ENCODE data around the gene MAPK8.

The MAPK8 gene

DNA sequence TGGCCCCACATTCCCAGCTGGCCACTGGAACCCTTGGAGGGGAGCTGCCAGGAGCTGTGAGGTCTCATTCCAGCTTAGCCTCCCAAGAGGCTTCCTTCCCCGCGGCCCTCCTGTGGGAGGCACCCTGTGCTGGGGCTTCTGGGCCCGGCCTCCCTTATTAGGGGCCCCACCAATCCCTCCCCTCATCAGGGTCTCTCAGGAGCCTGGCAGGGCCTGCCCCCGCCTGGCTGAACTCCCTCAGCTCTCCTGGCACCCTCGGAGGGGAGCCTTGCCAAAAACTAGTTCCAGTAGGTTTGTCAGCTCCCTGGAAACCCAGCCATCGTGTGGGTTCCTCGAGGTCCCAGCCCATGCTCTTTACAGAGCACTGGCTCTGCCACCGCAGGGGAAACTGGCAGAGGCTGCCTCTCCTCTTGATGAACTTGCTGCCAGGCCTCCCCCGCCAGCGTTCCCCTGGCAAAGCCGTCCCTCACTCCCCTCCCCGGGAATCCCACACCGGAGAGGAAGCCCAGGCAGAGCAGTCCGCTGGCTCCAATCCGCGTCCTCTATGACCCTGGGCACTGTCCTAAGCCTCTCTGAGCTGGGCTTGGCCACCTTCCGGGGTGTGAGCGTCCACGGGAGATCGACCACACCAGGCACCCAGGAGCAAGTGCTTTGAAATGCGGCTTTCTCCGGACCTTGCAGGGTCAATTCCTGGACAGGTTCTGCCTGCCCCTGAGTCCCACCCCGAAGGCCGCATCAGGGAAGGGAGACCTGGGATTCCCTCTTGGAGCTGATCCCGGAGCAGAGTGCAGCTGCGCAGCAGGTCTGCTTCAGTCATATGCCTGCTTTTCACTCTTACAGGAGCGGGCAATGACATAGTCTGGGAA lies 158.6 kb downstream of the MAPK8 start:
- no peak for DNase-seq

DNA sequence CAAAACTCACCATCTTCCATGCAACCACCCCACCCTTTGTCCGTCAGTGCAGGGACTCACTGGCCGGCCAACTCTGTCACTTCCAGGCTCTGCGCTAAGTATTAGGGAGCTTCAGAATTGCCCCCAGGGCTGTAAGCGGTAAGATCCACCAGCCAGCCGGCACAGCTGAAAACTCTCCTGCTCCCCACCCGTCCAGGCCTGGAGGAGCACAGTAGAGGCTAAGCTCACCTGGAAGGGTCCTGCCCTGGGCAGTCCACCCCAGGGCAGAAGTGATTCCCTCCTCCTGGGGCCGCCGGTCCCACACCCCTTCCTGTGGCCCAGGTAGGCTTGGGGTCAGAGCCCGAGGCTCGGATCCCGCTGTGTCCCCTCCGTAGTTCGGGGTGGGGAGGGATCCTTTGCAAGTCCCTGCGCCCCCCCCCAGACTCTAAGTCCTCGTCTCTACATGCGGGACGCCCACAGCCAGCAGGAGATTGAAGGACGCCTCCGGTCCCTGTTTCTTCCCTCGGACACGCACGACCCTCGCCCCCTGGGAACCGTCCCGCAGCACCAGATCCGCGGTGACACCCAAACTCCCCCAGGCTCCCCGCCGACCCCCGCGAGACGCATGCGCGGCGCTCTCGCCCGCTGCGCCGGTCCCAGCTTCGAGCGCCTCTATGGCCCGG lies 159.5 kb downstream of the MAPK8 start:
- DNase-seq: no peak

DNA sequence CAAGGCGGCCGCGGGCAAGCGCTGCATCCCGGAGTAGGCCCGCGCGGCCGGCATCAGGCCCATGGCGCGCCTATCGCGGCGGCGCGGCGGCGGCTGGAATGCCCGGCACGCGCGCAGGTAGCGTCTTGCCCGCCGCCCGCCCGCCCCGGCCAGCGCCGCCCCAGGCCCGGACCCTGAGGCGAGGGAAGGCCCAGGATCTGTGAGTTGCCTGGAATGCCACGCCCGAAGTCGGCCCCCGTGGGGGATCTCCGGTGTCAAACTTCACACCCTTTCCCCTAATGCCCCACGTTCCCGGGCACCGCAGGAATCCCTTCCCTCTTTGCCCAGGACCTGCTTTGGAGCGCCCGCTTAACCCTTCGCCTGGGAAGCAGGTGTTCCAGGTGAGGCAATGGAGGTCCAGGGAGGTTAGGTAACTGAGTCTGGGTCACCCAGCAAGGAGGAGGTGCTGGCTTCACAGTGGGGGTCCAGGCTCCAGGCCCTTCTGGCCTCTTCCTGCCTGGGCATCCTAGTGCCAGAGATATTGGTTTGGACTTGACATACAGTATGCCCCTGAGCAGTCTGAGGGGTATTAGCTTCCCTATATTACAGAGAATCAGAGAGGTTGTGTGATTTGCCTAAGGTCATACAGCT lies 160.2 kb downstream of the MAPK8 start:
- DNase-seq: no peak

DNA sequence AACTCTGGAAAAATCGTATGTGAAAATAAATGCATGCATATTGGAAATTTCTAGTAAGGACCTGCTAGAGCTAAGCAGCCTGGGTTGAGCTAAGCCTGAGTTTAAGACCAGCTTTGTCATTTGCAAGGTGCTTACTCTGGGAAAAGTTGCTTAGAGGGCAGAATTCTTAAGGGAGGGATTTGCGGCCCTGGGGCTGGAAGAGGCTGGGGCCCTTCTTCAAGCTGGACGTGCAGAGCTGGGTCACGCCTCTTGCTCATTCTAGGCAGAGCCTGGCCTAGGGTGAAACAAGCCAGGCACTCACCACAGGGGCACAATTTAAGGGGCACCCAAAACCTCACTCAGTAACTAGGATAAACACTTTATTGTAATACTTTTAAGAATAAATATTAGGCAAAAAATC lies 161.2 kb downstream of the MAPK8 start:
- no peak for DNase-seq

DNA sequence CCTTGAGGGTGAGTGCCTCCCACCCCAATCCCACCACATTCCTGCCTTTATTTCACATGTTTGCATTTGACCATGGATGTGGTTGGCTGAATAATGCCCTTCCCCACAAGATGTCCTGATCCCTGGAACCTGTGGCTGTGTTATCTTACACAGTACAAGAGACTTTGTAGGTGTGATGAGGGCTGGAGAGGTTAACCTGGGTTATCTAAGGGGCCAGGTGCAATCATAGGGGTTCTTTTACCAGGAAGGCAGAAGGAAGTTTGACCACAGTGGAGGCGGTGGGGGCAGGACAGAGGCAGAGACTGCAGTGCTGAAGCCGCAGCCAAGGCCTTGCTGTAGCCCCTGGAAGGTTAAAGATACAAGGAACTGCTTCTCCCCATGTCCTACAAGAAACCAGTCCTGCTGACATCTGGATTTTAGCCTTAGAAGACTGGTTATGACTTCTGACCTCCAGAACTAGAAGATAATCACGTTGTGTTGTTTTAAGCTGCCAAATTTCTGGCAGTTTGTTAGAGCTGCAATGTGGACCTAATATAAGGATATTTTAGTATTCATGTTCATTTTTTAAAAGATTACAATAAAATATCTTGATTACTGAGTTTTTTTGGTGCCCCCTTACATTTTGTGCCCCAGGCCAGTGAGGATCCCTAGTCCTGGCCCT lies 161.8 kb downstream of the MAPK8 start:
- DNase-seq: no peak

DNA sequence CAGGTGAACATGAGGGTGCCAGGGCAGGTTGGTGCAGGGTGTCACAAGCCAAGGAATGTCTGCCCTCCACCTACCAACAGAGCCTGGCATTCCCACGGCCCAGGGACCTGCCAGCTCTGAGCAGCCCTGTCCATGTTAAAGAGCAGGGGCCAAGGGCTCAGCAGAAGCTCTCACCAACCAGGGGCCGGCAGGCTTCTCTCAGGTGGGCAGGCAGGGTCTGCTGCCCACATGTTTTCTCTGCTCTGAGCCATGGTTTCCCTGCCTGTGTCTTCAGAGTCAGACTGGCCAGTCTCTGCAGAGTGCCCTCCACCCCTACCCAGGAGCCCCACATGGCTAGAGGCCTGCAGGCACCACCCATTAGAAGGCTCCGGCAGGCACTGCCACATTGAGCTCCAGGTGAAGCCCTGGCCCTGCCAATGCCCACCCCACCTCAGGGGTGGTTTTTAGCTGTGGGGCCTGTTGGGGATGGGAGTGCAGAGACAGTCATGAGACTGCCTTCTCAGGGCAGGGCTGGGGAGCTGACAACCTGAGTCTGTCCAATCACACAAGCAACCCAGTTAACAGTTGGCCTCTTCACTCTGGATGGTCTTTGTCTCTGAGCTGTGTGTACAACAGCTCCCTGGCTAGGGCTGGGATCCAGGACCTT lies 162.5 kb downstream of the MAPK8 start:
- DNase-seq: no peak

DNA sequence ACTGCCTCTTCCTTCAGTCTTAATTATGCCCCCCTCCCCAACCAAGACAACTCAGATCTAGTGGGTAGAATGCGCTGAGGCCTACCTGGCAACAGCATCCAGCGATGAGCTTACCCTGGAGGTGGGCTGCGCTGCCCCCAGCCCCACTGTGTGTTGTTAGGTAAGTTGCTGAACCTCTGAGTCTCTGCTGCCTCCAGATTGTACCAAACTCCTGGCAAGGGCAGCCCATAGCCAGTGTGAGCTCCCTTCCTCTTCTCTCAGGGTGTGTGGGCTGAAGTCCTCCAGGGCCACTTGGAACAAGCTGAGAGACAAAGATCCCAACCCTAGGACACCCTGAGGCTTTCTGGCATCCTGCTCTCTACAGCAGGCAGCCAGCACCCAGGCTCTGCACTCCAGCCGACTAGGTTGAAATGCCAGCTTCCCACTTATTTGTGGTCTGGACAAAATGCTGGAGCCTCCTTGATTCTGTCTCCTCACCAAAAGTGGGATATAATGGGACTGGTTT lies 163.1 kb downstream of the MAPK8 start:
- no peak for DNase-seq

DNA sequence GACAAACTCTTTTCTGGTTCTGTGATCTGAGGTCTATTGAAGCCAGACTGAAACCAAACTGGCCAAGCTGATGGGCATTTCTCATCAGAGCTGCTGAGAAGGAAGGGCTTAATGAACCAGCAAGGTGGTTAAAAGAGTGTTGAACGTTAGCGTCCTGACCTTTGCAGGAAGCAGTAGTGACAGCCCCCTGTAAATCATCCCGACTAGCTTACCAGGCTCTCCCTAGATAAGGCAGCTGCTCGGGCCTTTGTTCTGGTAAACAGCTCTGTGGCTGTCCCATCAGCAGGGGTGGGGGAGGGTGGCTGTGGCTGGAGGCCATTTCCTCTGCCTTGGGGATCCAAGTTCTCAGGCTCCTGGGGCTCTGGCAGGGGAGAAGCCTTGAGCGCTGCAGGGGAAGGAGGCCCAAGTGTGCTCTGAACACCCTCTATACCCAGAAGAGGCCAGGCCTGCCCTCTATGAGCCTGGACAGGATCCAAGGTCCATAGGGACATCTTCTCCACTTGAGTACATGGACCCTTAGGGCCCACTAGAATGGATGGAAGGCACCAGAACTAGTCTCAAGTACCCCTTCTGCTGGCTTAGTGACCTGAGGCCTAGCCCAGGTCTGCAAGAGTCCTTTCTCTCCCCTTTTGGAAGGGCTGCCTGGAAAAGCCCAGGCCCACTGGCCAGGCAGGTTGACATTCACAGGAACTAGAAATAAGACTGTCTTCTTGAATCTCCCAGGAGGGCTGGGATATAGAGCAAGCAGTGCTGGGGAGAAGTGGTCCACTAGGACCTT lies 163.8 kb downstream of the MAPK8 start:
- DNase-seq: no peak

DNA sequence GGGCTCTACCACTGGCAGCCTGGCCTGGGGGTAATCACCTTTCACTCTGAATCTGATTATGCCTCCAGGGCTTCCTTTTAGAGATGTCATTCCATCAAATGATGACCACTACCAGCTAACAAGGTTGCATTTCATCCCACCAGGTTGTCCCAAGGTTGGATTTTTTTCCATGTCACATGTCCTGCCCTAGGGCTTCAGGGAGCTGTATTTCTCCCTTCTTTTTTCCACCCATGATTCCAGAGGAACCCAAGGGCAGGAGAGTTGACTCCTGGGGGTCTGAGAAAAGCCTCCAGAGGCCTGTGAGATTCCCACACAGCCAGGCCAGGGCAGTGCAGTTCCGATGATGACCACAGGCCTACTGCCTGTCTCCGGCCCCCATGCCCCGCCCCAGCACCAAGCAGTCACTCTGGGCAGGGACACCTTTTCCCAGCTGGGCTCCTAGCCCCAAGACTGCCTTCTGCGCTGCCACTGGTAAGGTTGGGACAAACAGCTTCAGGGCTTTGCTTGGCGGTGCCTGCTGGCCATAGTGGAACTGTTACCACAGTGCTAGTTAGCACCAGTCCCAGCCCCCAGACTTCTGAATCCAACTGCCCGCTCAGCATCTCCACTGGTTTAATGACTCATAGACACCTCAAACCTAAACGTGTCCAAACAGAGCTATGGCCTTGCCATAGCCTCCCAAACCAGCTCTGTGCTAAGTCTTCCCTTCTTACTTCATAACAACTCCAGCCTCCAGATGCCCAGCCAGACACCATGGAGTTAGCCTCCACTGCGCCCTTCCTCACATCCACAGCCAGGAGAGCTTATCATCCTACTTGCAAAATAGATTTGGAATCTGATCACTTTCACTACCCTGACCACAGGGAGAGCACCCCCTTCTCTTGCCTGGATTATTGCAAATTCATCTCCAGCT lies 164.7 kb downstream of the MAPK8 start:
- DNase-seq: no peak

DNA sequence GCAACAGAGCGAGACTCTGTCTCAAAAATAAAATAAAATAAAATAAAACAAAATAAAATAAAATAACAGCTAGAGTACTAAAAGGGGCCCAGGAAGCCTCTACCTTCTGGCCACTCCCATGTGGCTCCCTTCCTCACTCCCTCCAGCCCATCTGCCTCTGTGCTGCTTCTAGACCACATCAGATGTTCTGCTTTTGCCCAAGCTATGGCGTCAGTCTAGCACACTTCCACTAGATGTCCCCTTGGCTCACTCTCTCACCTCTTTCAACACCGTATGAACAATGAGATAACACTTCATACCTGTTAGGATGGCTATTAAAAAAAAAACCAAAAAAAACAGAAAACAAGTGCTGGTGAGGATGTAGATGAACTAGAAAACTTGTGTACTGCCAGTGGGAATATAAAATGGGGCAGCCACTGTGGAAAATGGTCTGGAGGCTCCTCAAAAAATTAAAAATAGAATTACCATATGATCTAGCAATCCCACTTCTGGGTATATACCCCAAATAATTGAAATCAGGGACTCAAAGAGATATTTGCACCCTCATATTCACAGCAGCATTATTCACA lies 166.1 kb downstream of the MAPK8 start:
- no peak for DNase-seq

DNA sequence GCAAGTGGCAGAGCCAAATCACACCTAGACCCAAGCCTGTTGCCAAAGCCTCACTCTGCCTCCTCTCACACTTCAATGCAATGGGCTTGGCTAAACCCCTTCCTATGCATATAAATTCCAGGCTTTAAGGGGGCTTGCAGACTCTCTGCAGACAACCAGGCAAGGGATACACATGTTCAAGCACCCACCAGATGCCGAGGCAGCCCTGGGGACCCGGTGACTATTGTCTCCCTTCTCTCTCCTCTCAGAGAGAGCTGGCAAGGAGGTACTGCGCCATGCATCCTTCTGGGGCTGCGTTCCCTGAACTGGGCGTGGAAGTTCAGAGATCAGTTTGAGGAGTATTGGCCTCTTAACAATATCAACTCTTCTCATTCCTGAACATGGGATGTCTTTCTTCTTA lies 167.2 kb downstream of the MAPK8 start:
- DNase-seq: no peak

DNA sequence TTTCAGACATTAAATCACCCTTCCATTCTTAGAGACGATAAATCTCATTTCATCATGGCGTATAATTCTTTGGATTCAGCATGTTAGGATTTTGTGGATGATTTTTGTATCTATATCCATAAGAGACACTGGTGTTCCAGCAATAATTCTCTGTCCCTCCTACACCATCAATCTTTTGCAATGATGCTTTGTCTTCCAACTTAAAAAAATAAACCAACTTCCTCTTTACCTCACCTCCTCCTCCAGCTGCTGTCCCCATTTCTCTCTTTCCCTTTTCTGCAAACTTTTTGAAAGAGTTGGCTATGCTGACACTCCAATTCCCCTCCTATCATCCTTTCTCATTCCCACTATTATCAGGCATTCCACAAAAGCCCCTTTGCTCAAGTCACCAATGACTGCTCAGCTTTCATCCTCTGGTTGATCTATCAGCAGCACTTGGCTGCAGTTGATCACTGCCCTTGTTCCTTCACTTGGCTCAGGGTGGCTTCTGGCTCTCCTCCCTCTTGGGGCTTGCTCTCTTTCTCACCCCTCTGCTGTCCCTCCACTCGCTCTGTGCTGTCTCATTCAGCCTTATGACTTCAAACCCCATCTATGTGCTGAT lies 168.4 kb downstream of the MAPK8 start:
- no peak for DNase-seq

DNA sequence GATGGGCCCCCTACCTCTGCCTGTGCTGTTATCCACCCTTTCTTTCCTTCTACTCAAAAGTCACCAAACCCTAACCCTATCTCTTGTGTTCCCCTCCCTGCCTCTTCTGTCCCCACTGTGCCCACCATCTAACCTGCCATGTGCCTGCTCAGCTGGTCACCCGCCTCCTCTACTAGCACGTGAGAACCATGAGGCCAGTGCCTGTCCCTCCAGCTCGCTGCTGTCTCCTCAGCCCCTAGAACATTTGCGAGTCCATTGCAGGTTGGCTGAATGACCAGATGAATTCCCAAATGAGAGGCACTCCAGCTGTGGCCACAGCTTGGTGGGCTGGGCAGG lies 169.4 kb downstream of the MAPK8 start:
- DNase-seq: no peak

DNA sequence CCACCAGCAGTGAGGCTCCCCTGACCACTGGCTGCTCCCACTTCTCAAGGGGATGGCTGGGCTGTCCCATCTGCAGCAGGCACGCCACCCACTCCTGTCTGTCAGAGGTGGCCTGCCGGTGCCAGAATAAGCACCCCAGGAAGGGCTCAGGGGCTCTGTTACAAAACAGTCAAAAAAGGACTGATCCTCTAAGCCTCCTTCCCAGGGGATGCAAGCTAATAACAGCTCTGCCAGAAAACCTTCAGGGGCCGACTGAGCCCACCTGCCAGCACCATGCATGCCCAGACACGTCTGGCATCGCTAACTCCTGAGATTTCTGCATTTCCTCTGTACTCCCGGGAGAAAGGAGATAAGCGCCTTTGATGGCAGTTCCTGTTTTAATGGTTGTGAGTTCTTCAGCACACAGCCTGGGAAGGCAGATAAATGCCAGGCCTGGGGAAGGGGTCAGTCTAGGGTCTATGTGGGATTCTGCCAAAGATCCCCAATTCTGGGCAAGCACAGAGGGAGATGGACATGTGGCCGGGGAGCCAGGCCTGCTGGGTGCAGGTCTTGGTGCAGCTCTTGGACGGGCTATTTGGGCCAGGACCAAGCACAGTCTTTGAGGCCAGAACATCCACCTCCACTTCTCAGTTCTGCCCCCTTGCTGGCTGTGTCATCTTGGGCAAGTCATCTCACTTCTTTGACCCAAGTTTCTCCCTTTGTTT lies 170.0 kb downstream of the MAPK8 start:
- DNase-seq: no peak

DNA sequence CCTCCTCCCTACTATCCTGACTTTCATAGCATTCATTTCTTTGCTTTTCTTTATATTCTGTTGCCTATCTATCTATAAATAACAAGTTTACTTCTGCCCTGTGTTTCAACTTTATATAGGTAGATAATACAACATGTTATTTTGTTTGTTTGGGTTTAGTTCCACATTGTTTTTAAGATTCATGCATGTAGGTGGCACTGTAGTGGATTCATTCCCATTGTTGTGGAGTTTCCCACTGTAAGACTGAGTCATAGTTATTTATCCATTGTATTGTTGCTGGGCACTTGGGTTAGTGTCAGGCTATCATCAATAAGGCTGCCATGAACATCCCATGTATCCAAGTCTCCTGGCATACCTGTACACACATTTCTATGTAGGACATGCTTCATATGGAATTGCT lies 170.7 kb downstream of the MAPK8 start:
- no peak for DNase-seq

DNA sequence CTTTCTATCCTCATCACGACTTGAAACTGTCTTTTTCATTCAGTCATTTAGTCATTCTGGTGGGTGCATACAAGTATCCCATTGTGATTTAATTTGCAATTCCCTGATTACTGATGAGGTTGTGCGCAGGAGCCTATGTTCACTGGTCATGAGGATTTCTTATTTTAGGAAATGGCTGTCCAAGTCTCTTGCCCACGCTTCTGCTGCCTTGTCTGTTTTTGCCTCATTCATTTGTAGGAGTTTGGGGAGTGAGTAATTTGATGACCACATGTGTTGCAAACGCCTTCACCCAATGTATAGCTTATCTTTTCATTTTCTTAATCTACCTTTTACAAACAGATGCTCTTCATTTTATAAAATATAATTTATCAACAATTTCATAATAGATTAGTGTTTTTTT lies 171.1 kb downstream of the MAPK8 start:
- no peak for DNase-seq

DNA sequence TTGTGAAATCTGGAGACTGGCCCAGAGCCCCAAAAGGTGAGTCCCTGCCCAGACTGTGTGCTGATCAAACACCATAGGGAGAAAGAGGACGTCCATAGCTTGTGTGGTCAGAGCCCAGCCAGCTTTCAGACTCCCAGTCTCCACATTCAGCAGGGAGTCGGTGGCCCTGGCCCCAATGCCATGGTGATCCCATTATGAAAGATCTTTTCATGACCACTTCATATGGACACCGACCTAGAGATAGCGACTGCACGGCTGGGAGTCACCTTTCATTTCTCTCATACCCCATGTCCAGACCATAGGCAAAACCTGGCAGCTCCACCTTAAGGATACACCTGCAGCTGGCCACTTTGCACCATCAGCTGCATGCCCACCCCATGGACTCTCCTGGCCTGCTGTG lies 172.0 kb downstream of the MAPK8 start:
- DNase-seq: no peak

DNA sequence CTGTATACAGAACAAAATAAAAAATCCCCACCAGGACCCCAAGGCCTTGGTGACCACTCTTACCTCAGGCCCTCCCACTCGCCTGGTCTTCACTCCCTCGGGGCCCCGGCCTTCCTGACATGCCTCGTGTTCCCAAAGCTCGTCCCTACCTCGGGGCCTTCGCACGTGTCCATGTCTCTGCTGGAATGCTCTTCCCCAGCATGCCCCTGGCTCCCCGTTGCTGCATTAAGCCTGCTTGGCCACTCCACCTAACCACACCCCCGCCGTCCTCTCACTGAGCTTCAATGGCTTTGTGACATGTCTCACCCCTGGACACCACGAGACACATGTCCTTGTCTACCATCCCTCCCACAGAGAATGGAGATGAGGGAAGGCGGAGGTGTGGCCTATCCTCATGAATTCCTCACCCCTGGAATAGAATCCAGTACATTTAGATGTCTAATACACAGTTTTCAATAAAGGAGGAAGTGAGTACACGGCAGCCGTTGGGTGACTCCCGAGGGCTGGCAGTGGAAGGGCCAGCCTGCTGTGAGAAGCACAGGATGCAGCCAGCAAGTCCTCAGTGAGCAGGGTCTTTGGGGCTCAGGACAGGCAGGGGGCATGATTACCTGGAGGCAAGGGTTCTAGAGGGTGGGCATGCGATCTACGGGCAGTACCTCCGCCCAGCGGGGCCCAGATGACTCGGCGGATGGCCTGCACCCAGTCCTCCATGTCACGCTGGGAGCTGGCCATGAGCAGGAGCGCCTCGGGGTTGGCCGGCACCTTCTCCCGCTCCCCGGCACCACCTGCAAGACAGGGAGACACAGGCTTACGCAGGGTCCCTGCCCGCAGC lies 172.7 kb downstream of the MAPK8 start:
- no peak for DNase-seq

All from NCI-H187 (cell line).